GM19467 (cell line): ENCODE measurements around the gene CD300E.
"Not testable (repeated sequence)": the region's sequence is repeated elsewhere in the genome, so short reads cannot be mapped to it uniquely, and the experiment has no call there.

Experiments
- ATAC-seq: cut with Tn5 transposase; IDR thresholded peaks from one replicate; pipeline ENCODE4 v1.9.1; 2021; ENCODE audit warnings: mild to moderate bottlenecking, moderate library complexity; ENCODE audit not compliant: unreplicated experiment

CD300E gene

GRCh38 chr17:74601944-74602572, 21.5 kb downstream of the CD300E start:
- no peak for ATAC-seq

GRCh38 chr17:74599448-74599939, 24.0 kb downstream of the CD300E start:
- ATAC-seq: no peak

GRCh38 chr17:74599023-74599399, 24.5 kb downstream of the CD300E start:
- ATAC-seq: no peak

- no peak for ATAC-seq
Observed at GRCh38 chr17:74598346-74599022, 25.1 kb downstream of the CD300E start.

- no peak for ATAC-seq
Observed at GRCh38 chr17:74597069-74597790, 26.3 kb downstream of the CD300E start.

GRCh38 chr17:74595037-74595750, 28.3 kb downstream of the CD300E start:
- no peak for ATAC-seq

- no peak for ATAC-seq
Observed at GRCh38 chr17:74592087-74592990, 31.2 kb downstream of the CD300E start, which contains the start of gene CD300LD. Gene CD300LD (minus strand): TSS chr17:74592283. CDS start chr17:74592202, 81 bp downstream.

GRCh38 chr17:74591503-74591902, 32.0 kb downstream of the CD300E start:
- ATAC-seq: no peak

GRCh38 chr17:74585711-74586110, 37.8 kb downstream of the CD300E start:
- no peak for ATAC-seq

GRCh38 chr17:74584292-74585060, 39.1 kb downstream of the CD300E start:
- ATAC-seq: no peak

GRCh38 chr17:74582633-74583032, 40.9 kb downstream of the CD300E start:
- ATAC-seq: no peak

GRCh38 chr17:74579900-74580299, 43.6 kb downstream of the CD300E start:
- no peak for ATAC-seq

GRCh38 chr17:74578979-74579378, 44.6 kb downstream of the CD300E start:
- no peak for ATAC-seq

GRCh38 chr17:74574489-74575142, 48.9 kb downstream of the CD300E start:
- ATAC-seq: no peak

- ATAC-seq: not testable (repeated sequence)
Observed at GRCh38 chr17:74573635-74574034, 49.9 kb downstream of the CD300E start.

- no peak for ATAC-seq
Observed at GRCh38 chr17:74573169-74573568, 50.4 kb downstream of the CD300E start.

- ATAC-seq: no peak
Observed at GRCh38 chr17:74571621-74572270, 51.8 kb downstream of the CD300E start.
